Kidney glomerular epithelial cell (primary cell): ENCODE results near the gene TPM2.
A peak's percentile ranks its signal among the peaks of the same experiment; 100 is the strongest.

ENCODE experiments used
- DNase-seq: peaks from one replicate; lab custom pipeline; 2025; lab: John Stamatoyannopoulos, UW

The TPM2 gene

GRCh38 chr9:35679091-35679490 lies 10.6 kb downstream of the TPM2 start:
- DNase-seq = no peak

DNA sequence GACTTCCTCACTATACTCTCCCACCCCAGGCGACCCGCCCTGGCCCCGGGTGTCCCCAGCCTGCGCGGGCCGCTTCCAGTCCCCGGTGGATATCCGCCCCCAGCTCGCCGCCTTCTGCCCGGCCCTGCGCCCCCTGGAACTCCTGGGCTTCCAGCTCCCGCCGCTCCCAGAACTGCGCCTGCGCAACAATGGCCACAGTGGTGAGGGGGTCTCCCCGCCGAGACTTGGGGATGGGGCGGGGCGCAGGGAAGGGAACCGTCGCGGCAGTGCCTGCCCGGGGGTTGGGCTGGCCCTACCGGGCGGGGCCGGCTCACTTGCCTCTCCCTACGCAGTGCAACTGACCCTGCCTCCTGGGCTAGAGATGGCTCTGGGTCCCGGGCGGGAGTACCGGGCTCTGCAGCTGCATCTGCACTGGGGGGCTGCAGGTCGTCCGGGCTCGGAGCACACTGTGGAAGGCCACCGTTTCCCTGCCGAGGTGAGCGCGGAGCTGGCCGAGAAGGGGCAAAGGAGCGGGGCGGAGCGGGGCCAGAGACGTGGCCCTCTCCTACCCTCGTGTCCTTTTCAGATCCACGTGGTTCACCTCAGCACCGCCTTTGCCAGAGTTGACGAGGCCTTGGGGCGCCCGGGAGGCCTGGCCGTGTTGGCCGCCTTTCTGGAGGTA lies 13.9 kb downstream of the TPM2 start:
- DNase-seq = no peak

DNA sequence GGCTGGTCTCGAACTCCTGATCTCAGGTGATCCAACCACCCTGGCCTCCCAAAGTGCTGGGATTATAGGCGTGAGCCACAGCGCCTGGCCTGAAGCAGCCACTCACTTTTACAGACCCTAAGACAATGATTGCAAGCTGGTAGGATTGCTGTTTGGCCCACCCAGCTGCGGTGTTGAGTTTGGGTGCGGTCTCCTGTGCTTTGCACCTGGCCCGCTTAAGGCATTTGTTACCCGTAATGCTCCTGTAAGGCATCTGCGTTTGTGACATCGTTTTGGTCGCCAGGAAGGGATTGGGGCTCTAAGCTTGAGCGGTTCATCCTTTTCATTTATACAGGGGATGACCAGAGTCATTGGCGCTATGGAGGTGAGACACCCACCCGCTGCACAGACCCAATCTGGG lies 14.5 kb downstream of the TPM2 start:
- DNase-seq = no peak

DNA sequence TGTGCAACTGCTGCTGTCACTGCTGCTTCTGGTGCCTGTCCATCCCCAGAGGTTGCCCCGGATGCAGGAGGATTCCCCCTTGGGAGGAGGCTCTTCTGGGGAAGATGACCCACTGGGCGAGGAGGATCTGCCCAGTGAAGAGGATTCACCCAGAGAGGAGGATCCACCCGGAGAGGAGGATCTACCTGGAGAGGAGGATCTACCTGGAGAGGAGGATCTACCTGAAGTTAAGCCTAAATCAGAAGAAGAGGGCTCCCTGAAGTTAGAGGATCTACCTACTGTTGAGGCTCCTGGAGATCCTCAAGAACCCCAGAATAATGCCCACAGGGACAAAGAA lies 15.7 kb downstream of the TPM2 start:
- no peak for DNase-seq

DNA sequence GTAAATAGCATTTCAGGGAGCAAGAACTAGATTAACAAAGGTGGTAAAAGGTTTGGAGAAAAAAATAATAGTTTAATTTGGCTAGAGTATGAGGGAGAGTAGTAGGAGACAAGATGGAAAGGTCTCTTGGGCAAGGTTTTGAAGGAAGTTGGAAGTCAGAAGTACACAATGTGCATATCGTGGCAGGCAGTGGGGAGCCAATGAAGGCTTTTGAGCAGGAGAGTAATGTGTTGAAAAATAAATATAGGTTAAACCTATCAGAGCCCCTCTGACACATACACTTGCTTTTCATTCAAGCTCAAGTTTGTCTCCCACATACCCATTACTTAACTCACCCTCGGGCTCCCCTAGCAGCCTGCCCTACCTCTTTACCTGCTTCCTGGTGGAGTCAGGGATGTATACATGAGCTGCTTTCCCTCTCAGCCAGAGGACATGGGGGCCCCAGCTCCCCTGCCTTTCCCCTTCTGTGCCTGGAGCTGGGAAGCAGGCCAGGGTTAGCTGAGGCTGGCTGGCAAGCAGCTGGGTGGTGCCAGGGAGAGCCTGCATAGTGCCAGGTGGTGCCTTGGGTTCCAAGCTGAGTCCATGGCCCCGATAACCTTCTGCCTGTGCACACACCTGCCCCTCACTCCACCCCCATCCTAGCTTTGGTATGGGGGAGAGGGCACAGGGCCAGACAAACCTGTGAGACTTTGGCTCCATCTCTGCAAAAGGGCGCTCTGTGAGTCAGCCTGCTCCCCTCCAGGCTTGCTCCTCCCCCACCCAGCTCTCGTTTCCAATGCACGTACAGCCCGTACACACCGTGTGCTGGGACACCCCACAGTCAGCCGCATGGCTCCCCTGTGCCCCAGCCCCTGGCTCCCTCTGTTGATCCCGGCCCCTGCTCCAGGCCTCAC lies 16.3 kb downstream of the TPM2 start, which contains the start of gene CA9:
TSS of gene CA9 (plus strand) at position 797 of the 893 bp plus-strand sequence. CDS start at position 829, 32 bp downstream.
- DNase-seq = no peak

- peak; percentile 68 for DNase-seq
Observed at GRCh38 chr9:35669331-35670145, 20.2 kb downstream of the TPM2 start.

DNA sequence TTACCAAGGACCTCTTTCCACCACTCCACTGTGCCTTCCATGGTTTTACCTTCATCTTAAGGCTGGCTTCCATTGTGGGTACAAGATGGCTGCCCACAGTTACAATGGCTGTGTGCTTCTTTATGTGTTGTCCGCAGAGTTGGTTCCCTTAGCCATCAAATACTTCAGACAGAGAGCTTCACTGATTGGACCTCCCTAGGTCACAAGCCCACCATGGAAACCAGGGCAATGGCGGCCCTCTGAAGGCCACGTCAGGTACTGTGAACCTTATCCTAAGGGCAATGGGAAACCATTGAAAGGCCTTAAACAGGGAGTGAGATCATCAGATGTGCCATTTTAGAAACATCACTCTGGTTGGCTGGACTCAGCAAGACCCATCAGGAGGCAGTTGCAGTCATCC lies 21.8 kb downstream of the TPM2 start:
- no peak for DNase-seq

- DNase-seq = no peak
Observed at GRCh38 chr9:35666549-35666948, 23.2 kb downstream of the TPM2 start.

GRCh38 chr9:35666045-35666444 lies 23.7 kb downstream of the TPM2 start:
- DNase-seq = peak; percentile 5

- DNase-seq = no peak
Observed at GRCh38 chr9:35665471-35665818, 24.3 kb downstream of the TPM2 start.

DNA sequence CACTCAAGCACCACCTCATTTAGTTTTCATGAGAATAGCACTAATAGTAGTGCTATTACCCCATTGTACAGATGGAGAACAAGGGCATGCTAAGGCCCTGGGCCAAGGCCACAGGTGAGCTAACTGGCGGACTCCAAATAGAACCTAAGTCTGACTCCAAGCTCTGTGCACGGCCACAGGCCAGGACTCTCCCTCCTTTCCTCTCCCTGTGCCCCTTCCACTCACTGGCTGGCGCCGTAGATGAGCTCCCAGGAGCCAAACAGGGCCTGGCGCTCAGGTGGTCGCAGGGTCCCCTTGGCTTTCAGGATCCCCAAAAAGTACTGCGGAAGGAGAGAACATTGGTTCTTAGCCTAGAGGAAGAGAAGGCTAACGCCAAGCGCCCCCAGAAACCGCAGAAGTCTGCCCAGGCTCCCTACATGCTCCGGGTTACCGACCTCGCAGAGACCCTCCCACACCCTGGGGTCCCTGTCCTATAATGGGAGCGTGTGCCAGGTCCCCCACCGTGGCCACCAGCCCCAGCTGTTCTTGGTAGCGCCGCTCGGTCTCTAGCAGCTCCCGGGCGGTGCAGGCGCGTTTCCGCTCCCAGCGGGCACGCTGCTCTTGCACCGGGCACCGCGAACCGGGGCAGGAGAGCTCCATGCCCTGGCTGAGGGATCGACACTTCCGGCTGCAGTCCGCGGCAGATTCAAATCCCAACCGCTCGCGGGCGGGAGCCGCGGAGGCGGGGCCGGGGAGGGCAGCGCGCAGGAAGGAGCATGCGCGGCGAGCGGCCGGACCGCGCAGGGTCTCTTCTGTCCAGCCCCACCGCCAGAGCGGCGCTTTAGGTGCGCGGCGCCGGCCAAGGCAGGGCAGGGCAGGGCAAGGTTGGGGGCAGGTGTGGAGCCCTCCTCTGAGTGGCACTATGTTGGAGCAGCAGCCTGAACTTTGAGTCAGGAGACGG lies 24.9 kb downstream of the TPM2 start, which contains the start of gene ARHGEF39:
TSS of gene ARHGEF39 (minus strand) at position 665 of the 940 bp plus-strand sequence. CDS start at position 639, 26 bp downstream.
- peak; percentile 75 for DNase-seq

DNA sequence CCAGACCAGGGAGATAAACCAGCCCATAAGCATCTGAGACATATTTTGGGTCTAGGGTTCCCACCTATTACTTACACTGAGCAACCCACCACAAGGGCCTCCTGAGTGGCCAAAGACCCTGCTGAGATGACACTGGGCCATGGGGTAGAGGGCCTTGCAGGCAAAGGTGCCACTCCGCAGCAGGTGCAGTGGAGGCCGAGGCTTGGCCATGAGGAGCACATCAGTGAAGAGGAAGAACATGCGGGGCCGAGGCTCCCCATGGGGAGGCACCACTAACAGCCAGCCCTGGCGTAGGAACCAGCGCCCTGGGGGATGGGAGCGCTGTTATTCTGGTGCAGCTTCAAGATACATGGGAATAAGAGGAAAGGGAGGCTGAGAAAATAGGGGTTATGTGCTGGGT lies 27.3 kb downstream of the TPM2 start:
- no peak for DNase-seq

- no peak for DNase-seq
Observed at GRCh38 chr9:35661756-35662350, 27.9 kb downstream of the TPM2 start.

DNA sequence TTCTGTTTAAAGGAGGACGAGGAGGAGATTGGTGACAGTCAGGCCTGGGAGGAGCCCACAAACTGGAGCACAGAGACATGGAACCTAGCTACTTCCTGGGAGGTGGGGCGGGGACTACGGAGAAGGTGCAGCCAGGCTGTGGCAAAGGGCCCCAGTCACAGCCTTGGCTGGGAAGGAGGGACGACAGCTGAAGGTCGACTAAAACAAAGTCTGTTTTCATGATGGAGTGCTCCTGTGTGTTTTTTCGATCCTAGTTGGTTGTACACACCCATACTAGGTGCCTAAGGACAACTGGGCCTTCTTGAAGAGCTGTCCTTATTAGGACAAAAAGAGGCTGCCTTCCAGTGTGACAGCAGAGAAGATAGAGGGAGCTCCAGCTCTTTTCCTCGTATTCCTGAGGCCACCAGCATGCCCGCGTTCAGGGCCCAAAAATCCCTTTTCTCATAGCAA lies 28.7 kb downstream of the TPM2 start:
- DNase-seq = no peak

- DNase-seq = no peak
Observed at GRCh38 chr9:35659340-35659739, 30.4 kb downstream of the TPM2 start.

DNA sequence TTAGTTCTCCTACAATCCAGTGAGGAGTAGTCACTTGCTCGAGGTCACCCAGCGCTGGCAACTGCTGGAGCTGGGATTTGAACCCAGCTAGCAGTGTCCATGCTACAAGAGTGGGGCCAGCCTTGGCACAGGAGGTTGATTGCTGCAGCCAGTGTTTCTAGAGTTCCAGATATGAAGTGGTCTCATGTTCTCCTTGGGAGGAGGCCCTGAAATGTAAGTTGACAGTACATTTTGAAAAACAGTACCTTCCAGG lies 30.8 kb downstream of the TPM2 start:
- DNase-seq = no peak

- DNase-seq = peak; percentile 84
Observed at GRCh38 chr9:35658137-35658967, 31.4 kb downstream of the TPM2 start, which contains the start of gene CCDC107. TSS of gene CCDC107 (plus strand) at chr9:35658292. CDS start at chr9:35658380, 88 bp downstream.

DNA sequence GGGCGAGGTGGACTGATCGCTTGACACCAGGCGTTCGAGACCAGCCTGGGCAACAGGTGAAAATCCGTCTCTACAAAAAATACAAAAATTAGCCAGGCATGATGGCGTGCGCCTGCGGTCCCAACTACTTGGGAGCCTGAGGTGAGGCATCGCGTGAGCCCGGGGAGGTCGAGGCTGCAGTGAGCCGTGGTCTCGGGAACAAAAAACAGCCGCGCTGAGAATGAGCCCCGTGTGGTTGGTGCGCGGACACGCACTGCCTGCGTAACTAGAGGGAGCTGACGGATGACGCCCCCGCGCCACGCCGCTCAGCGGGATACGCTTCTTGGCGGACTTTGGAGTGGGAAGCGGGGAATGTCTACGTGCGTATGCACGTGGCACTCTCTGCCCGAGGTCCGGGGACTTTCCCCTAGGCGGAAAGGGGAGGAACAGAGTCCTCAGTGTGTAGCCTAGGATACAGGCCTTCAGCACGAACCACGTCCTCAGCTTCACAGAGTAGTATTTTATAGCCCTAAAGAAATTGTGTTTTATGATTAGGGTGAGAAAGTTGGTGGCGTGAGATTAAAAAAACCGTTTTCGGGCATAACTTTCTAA lies 32.1 kb downstream of the TPM2 start, which contains the start of gene RMRP:
TSS of gene RMRP (minus strand) at position 474 of the 591 bp plus-strand sequence.
- peak; percentile 98 for DNase-seq

DNA sequence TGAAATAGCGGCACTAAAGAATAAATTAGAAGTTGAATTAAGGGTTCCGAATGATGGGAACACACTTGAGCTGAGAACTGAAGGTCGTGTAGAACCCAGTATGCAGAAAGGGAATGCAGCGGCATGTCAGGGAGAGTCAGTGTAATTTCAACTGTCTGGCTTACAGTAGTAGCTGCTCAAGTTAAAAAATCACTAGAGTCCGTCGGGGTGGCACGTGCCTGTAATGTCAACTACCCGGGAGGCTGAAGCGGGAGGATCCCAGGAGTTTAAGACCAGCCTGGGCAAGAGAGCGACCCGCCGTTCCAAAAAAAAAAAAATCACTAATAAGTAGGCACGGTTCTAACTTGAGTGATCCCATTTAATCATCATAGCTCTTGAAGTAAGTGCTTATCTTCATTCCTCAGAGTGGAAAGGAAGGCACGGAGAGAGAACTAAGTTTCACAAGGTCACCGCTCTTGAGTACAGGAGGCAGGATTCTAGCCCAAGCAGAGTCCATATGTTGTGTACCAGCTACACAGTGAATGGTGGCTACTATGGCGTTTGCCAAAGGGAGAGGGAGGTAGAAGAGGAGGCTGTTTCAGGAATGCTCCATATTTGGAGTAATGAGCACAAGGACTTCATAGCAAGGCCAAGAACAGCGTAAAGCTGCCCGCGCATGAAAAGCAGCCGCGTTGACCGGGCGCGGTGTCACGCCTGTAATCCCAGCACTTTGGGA lies 32.7 kb downstream of the TPM2 start:
- DNase-seq = no peak
